ENCODE data around the gene KRT1.
"Not testable (repeated sequence)": the region's sequence is repeated elsewhere in the genome, so short reads cannot be mapped to it uniquely, and the experiment has no call there.

The KRT1 gene

GRCh38 chr12:52675301-52675701, 4.9 kb downstream of the KRT1 start:
- Histone ChIP-seq H3K9me3 (ENCODE audit: insufficient read depth, low read length) (no peaks in the 10 kb centered on the region), H3K9ac (ENCODE audit: insufficient read length, low read depth) (no peak overlapping the region), H3K4me1 (ENCODE audit: insufficient read depth, insufficient read length) (no peaks in the 10 kb centered on the region), H3K36me3 (ENCODE audit: insufficient read depth, insufficient read length, low read length) (no peaks in the 10 kb centered on the region), H3K4me3 (ENCODE audit: insufficient read length, low read depth) (no peak overlapping the region), H3K27me3 (ENCODE audit: insufficient read depth, insufficient read length) (peaks cover 3% of the 10 kb centered on the region)
- TF ChIP-seq SUZ12 (IDR thresholded peaks at IDR 0.05; ENCODE audit: extremely low read depth, insufficient read depth, insufficient read length) (no peak), ZNF274 (IDR thresholded peaks at IDR 0.05; ENCODE audit: low read depth, low read length) (no peak), YY1 (IDR thresholded peaks at IDR 0.05; ENCODE audit: insufficient read depth, insufficient read length) (no peak)
- no peak for DNase-seq (ENCODE audit: low read depth, low spot score)

GRCh38 chr12:52674433-52674775, 5.8 kb downstream of the KRT1 start:
- Histone ChIP-seq H3K27me3 (ENCODE audit: insufficient read depth, insufficient read length) (peaks cover 3% of the 10 kb centered on the region), H3K36me3 (ENCODE audit: insufficient read depth, insufficient read length, low read length) (no peaks in the 10 kb centered on the region), H3K4me1 (ENCODE audit: insufficient read depth, insufficient read length) (no peaks in the 10 kb centered on the region), H3K9ac (ENCODE audit: insufficient read length, low read depth) (no peak overlapping the region), H3K4me3 (ENCODE audit: insufficient read length, low read depth) (no peak overlapping the region), H3K9me3 (ENCODE audit: insufficient read depth, low read length) (no peaks in the 10 kb centered on the region)
- no peak for TF ChIP-seq ZNF274 (IDR thresholded peaks at IDR 0.05; ENCODE audit: low read depth, low read length)
- no peak for TF ChIP-seq SUZ12 (IDR thresholded peaks at IDR 0.05; ENCODE audit: extremely low read depth, insufficient read depth, insufficient read length)
- TF ChIP-seq YY1 (IDR thresholded peaks at IDR 0.05; ENCODE audit: insufficient read depth, insufficient read length): no peak
- no peak for DNase-seq (ENCODE audit: low read depth, low spot score)

GRCh38 chr12:52673713-52674432, 6.3 kb downstream of the KRT1 start:
- no peaks in the 10 kb centered on the region for H3K4me1 ChIP-seq (ENCODE audit: insufficient read depth, insufficient read length)
- DNase-seq (ENCODE audit: low read depth, low spot score): no peak
- H3K9me3 ChIP-seq (ENCODE audit: insufficient read depth, low read length): no peaks in the 10 kb centered on the region
- peaks cover 3% of the 10 kb centered on the region for H3K27me3 ChIP-seq (ENCODE audit: insufficient read depth, insufficient read length)
- H3K36me3 ChIP-seq (ENCODE audit: insufficient read depth, insufficient read length, low read length): no peaks in the 10 kb centered on the region
- no peak overlapping the region for H3K4me3 ChIP-seq (ENCODE audit: insufficient read length, low read depth)
- no peak overlapping the region for H3K9ac ChIP-seq (ENCODE audit: insufficient read length, low read depth)
- TF ChIP-seq YY1 (IDR thresholded peaks at IDR 0.05; ENCODE audit: insufficient read depth, insufficient read length) (no peak), ZNF274 (IDR thresholded peaks at IDR 0.05; ENCODE audit: low read depth, low read length) (no peak), SUZ12 (IDR thresholded peaks at IDR 0.05; ENCODE audit: extremely low read depth, insufficient read depth, insufficient read length) (no peak)

GRCh38 chr12:52673217-52673616, 7.0 kb downstream of the KRT1 start:
- Histone ChIP-seq H3K36me3 (ENCODE audit: insufficient read depth, insufficient read length, low read length) (no peaks in the 10 kb centered on the region), H3K4me1 (ENCODE audit: insufficient read depth, insufficient read length) (no peaks in the 10 kb centered on the region), H3K4me3 (ENCODE audit: insufficient read length, low read depth) (no peak overlapping the region), H3K9ac (ENCODE audit: insufficient read length, low read depth) (no peak overlapping the region), H3K9me3 (ENCODE audit: insufficient read depth, low read length) (no peaks in the 10 kb centered on the region), H3K27me3 (ENCODE audit: insufficient read depth, insufficient read length) (peaks cover 3% of the 10 kb centered on the region)
- no peak for DNase-seq (ENCODE audit: low read depth, low spot score)
- no peak for TF ChIP-seq ZNF274 (IDR thresholded peaks at IDR 0.05; ENCODE audit: low read depth, low read length)
- no peak for TF ChIP-seq YY1 (IDR thresholded peaks at IDR 0.05; ENCODE audit: insufficient read depth, insufficient read length)
- TF ChIP-seq SUZ12 (IDR thresholded peaks at IDR 0.05; ENCODE audit: extremely low read depth, insufficient read depth, insufficient read length): no peak

- H3K4me3 ChIP-seq (ENCODE audit: insufficient read length, low read depth): no peak overlapping the region
- peaks cover 2% of the 10 kb centered on the region for H3K27me3 ChIP-seq (ENCODE audit: insufficient read depth, insufficient read length)
- no peaks in the 10 kb centered on the region for H3K4me1 ChIP-seq (ENCODE audit: insufficient read depth, insufficient read length)
- no peaks in the 10 kb centered on the region for H3K9me3 ChIP-seq (ENCODE audit: insufficient read depth, low read length)
- TF ChIP-seq SUZ12 (IDR thresholded peaks at IDR 0.05; ENCODE audit: extremely low read depth, insufficient read depth, insufficient read length): no peak
- no peak for TF ChIP-seq YY1 (IDR thresholded peaks at IDR 0.05; ENCODE audit: insufficient read depth, insufficient read length)
- no peak for TF ChIP-seq ZNF274 (IDR thresholded peaks at IDR 0.05; ENCODE audit: low read depth, low read length)
- no peaks in the 10 kb centered on the region for H3K36me3 ChIP-seq (ENCODE audit: insufficient read depth, insufficient read length, low read length)
- DNase-seq (ENCODE audit: low read depth, low spot score): no peak
- H3K9ac ChIP-seq (ENCODE audit: insufficient read length, low read depth): no peak overlapping the region
These were observed 7.8 kb downstream of the KRT1 start for GRCh38 chr12:52672321-52672933.

GRCh38 chr12:52670961-52671360, 9.2 kb downstream of the KRT1 start:
- Histone ChIP-seq H3K4me3 (ENCODE audit: insufficient read length, low read depth) (no peak overlapping the region), H3K4me1 (ENCODE audit: insufficient read depth, insufficient read length) (no peaks in the 10 kb centered on the region), H3K9ac (ENCODE audit: insufficient read length, low read depth) (no peak overlapping the region), H3K9me3 (ENCODE audit: insufficient read depth, low read length) (no peaks in the 10 kb centered on the region), H3K36me3 (ENCODE audit: insufficient read depth, insufficient read length, low read length) (no peaks in the 10 kb centered on the region), H3K27me3 (ENCODE audit: insufficient read depth, insufficient read length) (no peaks in the 10 kb centered on the region)
- TF ChIP-seq YY1 (IDR thresholded peaks at IDR 0.05; ENCODE audit: insufficient read depth, insufficient read length): no peak
- TF ChIP-seq ZNF274 (IDR thresholded peaks at IDR 0.05; ENCODE audit: low read depth, low read length): no peak
- no peak for TF ChIP-seq SUZ12 (IDR thresholded peaks at IDR 0.05; ENCODE audit: extremely low read depth, insufficient read depth, insufficient read length)
- DNase-seq (ENCODE audit: low read depth, low spot score): no peak

- Histone ChIP-seq H3K36me3 (ENCODE audit: insufficient read depth, insufficient read length, low read length) (no peaks in the 10 kb centered on the region), H3K27me3 (ENCODE audit: insufficient read depth, insufficient read length) (no peaks in the 10 kb centered on the region), H3K9me3 (ENCODE audit: insufficient read depth, low read length) (no peaks in the 10 kb centered on the region), H3K4me1 (ENCODE audit: insufficient read depth, insufficient read length) (no peaks in the 10 kb centered on the region), H3K4me3 (ENCODE audit: insufficient read length, low read depth) (no peak overlapping the region), H3K9ac (ENCODE audit: insufficient read length, low read depth) (no peak overlapping the region)
- no peak for TF ChIP-seq SUZ12 (IDR thresholded peaks at IDR 0.05; ENCODE audit: extremely low read depth, insufficient read depth, insufficient read length)
- TF ChIP-seq ZNF274 (IDR thresholded peaks at IDR 0.05; ENCODE audit: low read depth, low read length): no peak
- no peak for TF ChIP-seq YY1 (IDR thresholded peaks at IDR 0.05; ENCODE audit: insufficient read depth, insufficient read length)
- DNase-seq (ENCODE audit: low read depth, low spot score): no peak
These were observed 9.7 kb downstream of the KRT1 start for GRCh38 chr12:52670506-52670905.

GRCh38 chr12:52669941-52670340, 10.3 kb downstream of the KRT1 start:
- H3K36me3 ChIP-seq (ENCODE audit: insufficient read depth, insufficient read length, low read length); H3K4me3 ChIP-seq (ENCODE audit: insufficient read length, low read depth); H3K9me3 ChIP-seq (ENCODE audit: insufficient read depth, low read length); H3K4me1 ChIP-seq (ENCODE audit: insufficient read depth, insufficient read length); H3K27me3 ChIP-seq (ENCODE audit: insufficient read depth, insufficient read length); H3K9ac ChIP-seq (ENCODE audit: insufficient read length, low read depth); DNase-seq (ENCODE audit: low read depth, low spot score): not testable (repeated sequence)
